ENCODE results near the gene ZNF292.

The ZNF292 gene

GRCh38 chr6:87154993-87155841 is at the start of gene ZNF292:
Gene ZNF292 (plus strand): TSS chr6:87155565. CDS start chr6:87155592, 27 bp downstream.
- peaks cover 6% of the 10 kb centered on the region; the same call in 1 of the 2 replicates for H3K36me3 ChIP-seq (ENCODE audit: control insufficient read depth, insufficient read depth, low read length)
- H3K4me1 ChIP-seq (ENCODE audit: control insufficient read depth, insufficient read depth, low read length) = peaks cover 20% of the 10 kb centered on the region
- peak within 1 kb of the TSS; percentile 91 for H3K4me3 ChIP-seq (ENCODE audit: low read depth, low read length)
- peak within 1 kb of the TSS; percentile 74 for H3K27ac ChIP-seq (ENCODE audit: low read depth, low read length)
- H3K9ac ChIP-seq (ENCODE audit: low read length) = peak within 1 kb of the TSS; percentile 93
- peaks cover 9% of the 10 kb centered on the region for H3K27me3 ChIP-seq (ENCODE audit: control insufficient read depth, insufficient read depth, low read length)
- H3K9me3 ChIP-seq (ENCODE audit: control insufficient read depth, insufficient read depth, low read depth, low read length) = no peaks in the 10 kb centered on the region

- no peaks in the 10 kb centered on the region for H3K9me3 ChIP-seq (ENCODE audit: control insufficient read depth, insufficient read depth, low read depth, low read length)
- H3K36me3 ChIP-seq (ENCODE audit: control insufficient read depth, insufficient read depth, low read length) = no peaks in the 10 kb centered on the region
- no peak overlapping the region for H3K4me3 ChIP-seq (ENCODE audit: low read depth, low read length)
- H3K27me3 ChIP-seq (ENCODE audit: control insufficient read depth, insufficient read depth, low read length) = no peaks in the 10 kb centered on the region
- H3K4me1 ChIP-seq (ENCODE audit: control insufficient read depth, insufficient read depth, low read length) = no peaks in the 10 kb centered on the region
- no peak overlapping the region for H3K9ac ChIP-seq (ENCODE audit: low read length)
- H3K27ac ChIP-seq (ENCODE audit: low read depth, low read length) = no peak overlapping the region
Observed at GRCh38 chr6:87105823-87106222, 49.5 kb upstream of the ZNF292 start.

GRCh38 chr6:87110636-87111035 is 44.7 kb upstream of the ZNF292 start:
- no peaks in the 10 kb centered on the region for H3K36me3 ChIP-seq (ENCODE audit: control insufficient read depth, insufficient read depth, low read length)
- peaks cover 10% of the 10 kb centered on the region for H3K4me1 ChIP-seq (ENCODE audit: control insufficient read depth, insufficient read depth, low read length)
- no peaks in the 10 kb centered on the region for H3K27me3 ChIP-seq (ENCODE audit: control insufficient read depth, insufficient read depth, low read length)
- H3K9ac ChIP-seq (ENCODE audit: low read length) = no peak overlapping the region
- H3K4me3 ChIP-seq (ENCODE audit: low read depth, low read length) = no peak overlapping the region
- H3K27ac ChIP-seq (ENCODE audit: low read depth, low read length) = no peak overlapping the region
- H3K9me3 ChIP-seq (ENCODE audit: control insufficient read depth, insufficient read depth, low read depth, low read length) = no peaks in the 10 kb centered on the region

- H3K4me3 ChIP-seq (ENCODE audit: low read depth, low read length) = no peak overlapping the region
- H3K4me1 ChIP-seq (ENCODE audit: control insufficient read depth, insufficient read depth, low read length) = peaks cover 15% of the 10 kb centered on the region
- H3K9me3 ChIP-seq (ENCODE audit: control insufficient read depth, insufficient read depth, low read depth, low read length) = no peaks in the 10 kb centered on the region
- no peaks in the 10 kb centered on the region for H3K36me3 ChIP-seq (ENCODE audit: control insufficient read depth, insufficient read depth, low read length)
- peak overlapping the region; percentile 13; the same call in 1 of the 2 replicates for H3K27ac ChIP-seq (ENCODE audit: low read depth, low read length)
- no peaks in the 10 kb centered on the region for H3K27me3 ChIP-seq (ENCODE audit: control insufficient read depth, insufficient read depth, low read length)
- H3K9ac ChIP-seq (ENCODE audit: low read length) = no peak overlapping the region
Observed at GRCh38 chr6:87115402-87116135, 39.8 kb upstream of the ZNF292 start.

- Histone ChIP-seq H3K9ac (ENCODE audit: low read length) (no peak overlapping the region), H3K27me3 (ENCODE audit: control insufficient read depth, insufficient read depth, low read length) (no peaks in the 10 kb centered on the region), H3K4me1 (ENCODE audit: control insufficient read depth, insufficient read depth, low read length) (peaks cover 15% of the 10 kb centered on the region), H3K27ac (ENCODE audit: low read depth, low read length) (no peak overlapping the region), H3K9me3 (ENCODE audit: control insufficient read depth, insufficient read depth, low read depth, low read length) (no peaks in the 10 kb centered on the region), H3K36me3 (ENCODE audit: control insufficient read depth, insufficient read depth, low read length) (no peaks in the 10 kb centered on the region), H3K4me3 (ENCODE audit: low read depth, low read length) (no peak overlapping the region)
Observed at GRCh38 chr6:87116922-87117321, 38.4 kb upstream of the ZNF292 start.

GRCh38 chr6:87118054-87118453 is 37.3 kb upstream of the ZNF292 start:
- Histone ChIP-seq H3K9ac (ENCODE audit: low read length) (no peak overlapping the region), H3K27ac (ENCODE audit: low read depth, low read length) (no peak overlapping the region), H3K9me3 (ENCODE audit: control insufficient read depth, insufficient read depth, low read depth, low read length) (0 out of 2 replicates have a peak, but pooled peaks cover 3% of the 10 kb centered on the region), H3K36me3 (ENCODE audit: control insufficient read depth, insufficient read depth, low read length) (no peaks in the 10 kb centered on the region), H3K27me3 (ENCODE audit: control insufficient read depth, insufficient read depth, low read length) (no peaks in the 10 kb centered on the region), H3K4me1 (ENCODE audit: control insufficient read depth, insufficient read depth, low read length) (peaks cover 15% of the 10 kb centered on the region), H3K4me3 (ENCODE audit: low read depth, low read length) (no peak overlapping the region)

- Histone ChIP-seq H3K9ac (ENCODE audit: low read length) (no peak overlapping the region), H3K36me3 (ENCODE audit: control insufficient read depth, insufficient read depth, low read length) (no peaks in the 10 kb centered on the region), H3K27me3 (ENCODE audit: control insufficient read depth, insufficient read depth, low read length) (no peaks in the 10 kb centered on the region), H3K4me3 (ENCODE audit: low read depth, low read length) (no peak overlapping the region; the same call in 1 of the 2 replicates), H3K9me3 (ENCODE audit: control insufficient read depth, insufficient read depth, low read depth, low read length) (0 out of 2 replicates have a peak, but pooled peaks cover 3% of the 10 kb centered on the region), H3K4me1 (ENCODE audit: control insufficient read depth, insufficient read depth, low read length) (no peaks in the 10 kb centered on the region), H3K27ac (ENCODE audit: low read depth, low read length) (no peak overlapping the region)
Observed at GRCh38 chr6:87122477-87122876, 32.9 kb upstream of the ZNF292 start.

- H3K27me3 ChIP-seq (ENCODE audit: control insufficient read depth, insufficient read depth, low read length) = no peaks in the 10 kb centered on the region
- H3K27ac ChIP-seq (ENCODE audit: low read depth, low read length) = no peak overlapping the region
- H3K4me3 ChIP-seq (ENCODE audit: low read depth, low read length) = no peak overlapping the region
- no peaks in the 10 kb centered on the region for H3K4me1 ChIP-seq (ENCODE audit: control insufficient read depth, insufficient read depth, low read length)
- H3K9me3 ChIP-seq (ENCODE audit: control insufficient read depth, insufficient read depth, low read depth, low read length) = 0 out of 2 replicates have a peak, but pooled peaks cover 3% of the 10 kb centered on the region
- H3K9ac ChIP-seq (ENCODE audit: low read length) = no peak overlapping the region
- no peaks in the 10 kb centered on the region for H3K36me3 ChIP-seq (ENCODE audit: control insufficient read depth, insufficient read depth, low read length)
Observed at GRCh38 chr6:87124074-87124473, 31.3 kb upstream of the ZNF292 start.

- Histone ChIP-seq H3K4me1 (ENCODE audit: control insufficient read depth, insufficient read depth, low read length) (no peaks in the 10 kb centered on the region), H3K36me3 (ENCODE audit: control insufficient read depth, insufficient read depth, low read length) (no peaks in the 10 kb centered on the region), H3K27me3 (ENCODE audit: control insufficient read depth, insufficient read depth, low read length) (no peaks in the 10 kb centered on the region), H3K4me3 (ENCODE audit: low read depth, low read length) (no peak overlapping the region), H3K9ac (ENCODE audit: low read length) (no peak overlapping the region), H3K27ac (ENCODE audit: low read depth, low read length) (no peak overlapping the region), H3K9me3 (ENCODE audit: control insufficient read depth, insufficient read depth, low read depth, low read length) (0 out of 2 replicates have a peak, but pooled peaks cover 3% of the 10 kb centered on the region)
Observed at GRCh38 chr6:87126501-87126900, 28.9 kb upstream of the ZNF292 start.

- H3K9ac ChIP-seq (ENCODE audit: low read length) = no peak overlapping the region
- no peaks in the 10 kb centered on the region for H3K4me1 ChIP-seq (ENCODE audit: control insufficient read depth, insufficient read depth, low read length)
- H3K27ac ChIP-seq (ENCODE audit: low read depth, low read length) = no peak overlapping the region
- H3K27me3 ChIP-seq (ENCODE audit: control insufficient read depth, insufficient read depth, low read length) = no peaks in the 10 kb centered on the region
- H3K4me3 ChIP-seq (ENCODE audit: low read depth, low read length) = no peak overlapping the region
- no peaks in the 10 kb centered on the region for H3K36me3 ChIP-seq (ENCODE audit: control insufficient read depth, insufficient read depth, low read length)
- no peaks in the 10 kb centered on the region for H3K9me3 ChIP-seq (ENCODE audit: control insufficient read depth, insufficient read depth, low read depth, low read length)
Observed at GRCh38 chr6:87127737-87128136, 27.6 kb upstream of the ZNF292 start.

- H3K4me1 ChIP-seq (ENCODE audit: control insufficient read depth, insufficient read depth, low read length) = no peaks in the 10 kb centered on the region
- H3K27ac ChIP-seq (ENCODE audit: low read depth, low read length) = no peak overlapping the region
- H3K4me3 ChIP-seq (ENCODE audit: low read depth, low read length) = no peak overlapping the region
- H3K36me3 ChIP-seq (ENCODE audit: control insufficient read depth, insufficient read depth, low read length) = no peaks in the 10 kb centered on the region
- H3K9ac ChIP-seq (ENCODE audit: low read length) = no peak overlapping the region
- H3K9me3 ChIP-seq (ENCODE audit: control insufficient read depth, insufficient read depth, low read depth, low read length) = peaks cover 14% of the 10 kb centered on the region
- H3K27me3 ChIP-seq (ENCODE audit: control insufficient read depth, insufficient read depth, low read length) = no peaks in the 10 kb centered on the region
Observed at GRCh38 chr6:87136963-87137362, 18.4 kb upstream of the ZNF292 start.
